GM18951 (cell line): Measurements from ENCODE around the gene CALHM3.

Experiments used
- POLR2A ChIP-seq: IDR thresholded peaks from 4 replicates; pipeline ENCODE4 v1.6.1; 2011; ENCODE audit warnings: mild to moderate bottlenecking; ENCODE audit not compliant: insufficient read length, insufficient read depth; ENCODE audit errors: extremely low read depth
- in situ Hi-C: fragments of 300-500 bp; cut with MboI; formaldehyde crosslinking; loops from one replicate; pipeline ENCODE4 v1.12.0; 2022; ENCODE audit warnings: low sequenced_read_pairs, mixed read lengths, inconsistent platforms; ENCODE audit not compliant: unreplicated experiment

CALHM3 gene

DNA sequence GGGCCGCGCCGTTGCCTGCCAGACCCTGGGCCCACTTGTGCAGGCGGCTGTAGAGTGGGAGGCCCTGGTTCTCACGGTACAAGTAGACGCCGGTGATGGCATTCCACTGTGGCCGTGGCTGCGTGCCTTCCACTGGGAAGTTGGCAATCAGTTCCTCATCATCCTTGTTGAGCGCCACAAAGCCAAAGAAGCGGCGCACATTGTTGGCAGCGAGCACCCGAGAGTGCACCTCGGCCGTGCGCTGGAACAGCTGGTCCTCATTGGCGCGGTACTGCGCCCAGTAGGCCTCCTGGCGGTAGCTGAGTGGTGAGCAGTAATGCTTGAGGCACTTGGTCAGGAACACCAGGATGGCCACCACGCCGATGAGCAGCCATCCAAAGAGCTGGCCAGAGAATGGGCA is 31.9 kb downstream of the CALHM3 start:
- in situ Hi-C loops, result no loop called here
- no peak for TF ChIP-seq POLR2A

DNA sequence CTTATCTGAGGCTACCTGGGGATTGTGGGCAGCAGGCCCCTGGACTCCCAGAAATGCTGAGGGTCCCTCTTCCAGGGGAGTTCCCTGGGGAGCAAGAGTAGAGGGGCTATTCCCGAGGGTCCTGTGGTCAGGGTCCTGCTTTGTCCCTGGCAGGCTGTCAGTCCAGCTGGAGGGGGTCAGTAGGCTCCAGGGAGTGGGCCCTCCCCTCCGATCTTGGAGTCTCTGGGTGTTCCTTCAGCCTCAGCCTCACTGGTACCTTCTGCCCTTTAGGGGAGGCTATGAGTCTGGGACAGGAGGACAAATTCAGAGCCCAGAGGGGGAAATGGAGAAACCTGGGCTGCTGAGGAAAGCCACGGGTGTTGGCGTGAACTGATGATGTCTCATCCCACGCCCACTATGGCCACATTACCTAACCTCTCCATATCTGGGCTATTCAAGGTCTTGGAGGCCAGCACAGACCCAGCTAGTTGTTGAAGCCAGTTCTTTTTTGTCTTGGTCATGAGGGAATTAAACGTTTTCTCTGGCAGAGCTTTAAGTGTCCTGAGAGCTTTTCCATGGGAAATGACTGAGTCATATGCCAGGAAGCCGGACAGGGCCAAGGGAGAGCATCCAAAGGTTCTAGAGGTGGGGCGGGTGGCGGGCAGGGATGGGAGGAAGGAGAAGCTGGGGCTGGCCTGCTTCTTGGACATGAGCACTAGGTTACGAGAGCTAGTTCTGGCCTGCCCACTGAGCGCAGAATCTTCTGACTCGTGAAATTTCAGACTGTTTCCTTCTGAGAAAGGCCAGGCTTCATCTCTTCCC is 33.1 kb downstream of the CALHM3 start:
- no peak for TF ChIP-seq POLR2A
- in situ Hi-C loops, result no loop called here

- TF ChIP-seq POLR2A, result no peak
- in situ Hi-C loops, result no loop called here
Measured at GRCh38 chr10:103445366-103445765, 33.7 kb downstream of the CALHM3 start.

GRCh38 chr10:103444478-103444877 is 34.6 kb downstream of the CALHM3 start:
- TF ChIP-seq POLR2A, result no peak
- in situ Hi-C loops, result no loop called here

GRCh38 chr10:103443475-103444185 is 35.4 kb downstream of the CALHM3 start:
- in situ Hi-C loops, result no loop called here
- no peak for TF ChIP-seq POLR2A

GRCh38 chr10:103442031-103442461 is 37.0 kb downstream of the CALHM3 start:
- in situ Hi-C loops, result no loop called here
- TF ChIP-seq POLR2A, result no peak

- TF ChIP-seq POLR2A, result no peak
- in situ Hi-C loops, result no loop called here
Measured at GRCh38 chr10:103441611-103442010, 37.4 kb downstream of the CALHM3 start.

DNA sequence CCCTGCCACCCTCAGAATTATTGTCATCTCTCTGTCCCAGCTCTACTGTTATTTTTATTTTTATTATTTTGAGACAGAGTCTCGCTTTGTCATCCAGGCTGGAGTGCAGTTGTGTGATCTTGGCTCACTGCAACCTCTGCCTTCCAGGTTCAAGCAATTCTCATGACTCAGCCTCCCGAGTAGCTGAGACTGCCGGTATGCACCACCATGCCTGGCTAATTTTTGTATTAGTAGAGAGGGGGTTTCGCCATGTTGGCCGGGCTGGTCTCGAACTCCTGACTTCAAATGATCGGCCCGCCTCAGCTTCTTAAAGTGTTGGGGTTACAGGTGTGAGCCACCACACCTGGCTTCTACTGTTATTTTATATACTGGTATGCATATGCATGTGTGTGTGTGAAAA is 37.8 kb downstream of the CALHM3 start:
- TF ChIP-seq POLR2A, result no peak

GRCh38 chr10:103440416-103440815 is 38.6 kb downstream of the CALHM3 start:
- in situ Hi-C loops, result no loop called here
- TF ChIP-seq POLR2A, result no peak

More for the DNA sequence above, 37.8 kb downstream of the CALHM3 start:
- in situ Hi-C loops, result no loop called here

DNA sequence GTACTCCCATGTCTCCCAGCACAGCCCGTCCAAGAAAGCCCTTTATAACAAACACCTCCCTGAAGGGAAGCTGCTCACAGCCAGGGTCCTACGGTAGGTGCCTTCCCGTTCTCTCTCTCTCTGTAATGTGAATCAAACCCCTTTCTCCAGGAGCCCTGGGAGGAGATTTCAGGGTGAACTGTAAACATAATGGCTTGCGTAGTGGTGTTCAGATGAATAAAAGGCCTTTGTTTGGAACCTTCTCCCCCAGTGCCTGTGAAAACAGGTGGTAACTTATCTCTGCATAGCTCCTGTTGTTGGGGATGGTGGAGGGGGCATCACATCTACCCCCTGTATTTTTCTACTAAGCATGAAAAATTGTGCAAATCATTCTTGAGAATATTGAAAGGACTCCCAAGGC is 39.3 kb downstream of the CALHM3 start:
- no peak for TF ChIP-seq POLR2A
- in situ Hi-C loops, result no loop called here

- in situ Hi-C loops, result no loop called here
- no peak for TF ChIP-seq POLR2A
Measured at GRCh38 chr10:103433858-103434257, 45.2 kb downstream of the CALHM3 start.

DNA sequence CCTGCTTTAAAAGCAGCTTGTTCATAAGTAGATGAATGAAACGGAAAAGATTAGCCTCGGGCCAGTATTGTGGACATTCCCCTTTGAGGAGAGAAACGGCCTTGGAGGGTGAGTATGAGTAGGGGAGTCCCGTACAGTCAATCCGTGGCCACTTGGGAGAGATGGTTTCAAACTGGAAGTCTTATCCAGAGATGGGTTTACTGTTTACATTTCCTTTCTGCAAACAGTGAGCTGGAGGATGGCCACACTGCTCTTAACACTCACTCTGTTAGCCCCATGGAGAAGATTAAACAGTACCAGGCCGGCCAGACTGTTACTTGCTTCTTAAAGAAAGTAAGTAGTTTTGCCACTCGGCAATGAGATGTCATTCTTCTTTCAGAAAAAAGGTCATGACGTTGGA is 47.1 kb downstream of the CALHM3 start:
- in situ Hi-C loops, result no loop called here
- no peak for TF ChIP-seq POLR2A

GRCh38 chr10:103429647-103430046 is 49.4 kb downstream of the CALHM3 start:
- TF ChIP-seq POLR2A, result no peak
- in situ Hi-C loops, result no loop called here
